IPS DF 4.7 (cell line): Measurements from ENCODE around the gene SEMA7A.

Experiments
- DNase-seq: peaks from one replicate; pipeline ENCODE4 v3.0.0-alpha.2; 2013; ENCODE audit warnings: low spot score; ENCODE audit errors: extremely low read depth

The SEMA7A gene

GRCh38 chr15:74451861-74452835 lies 18.4 kb upstream of the SEMA7A start:
- DNase-seq, result no peak

DNA sequence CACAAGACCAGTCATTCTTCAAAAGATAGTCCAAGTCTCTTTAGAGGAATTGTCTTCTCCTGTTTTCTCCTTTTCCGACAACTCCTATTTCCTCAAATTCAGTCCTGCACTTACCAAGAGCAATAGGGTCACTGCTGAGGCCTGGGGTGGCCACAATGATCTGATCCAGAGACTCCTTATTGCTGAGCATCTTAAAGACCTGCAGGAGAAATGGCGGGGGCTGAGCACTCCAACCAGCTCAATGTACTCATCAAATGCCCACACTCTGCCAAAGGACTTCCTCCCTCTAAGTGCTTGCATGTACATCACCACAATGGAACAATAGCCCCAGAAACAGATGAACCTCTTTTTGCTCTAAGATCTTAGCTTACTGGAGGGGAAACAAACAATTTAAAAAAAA lies 17.6 kb upstream of the SEMA7A start:
- no peak for DNase-seq

DNA sequence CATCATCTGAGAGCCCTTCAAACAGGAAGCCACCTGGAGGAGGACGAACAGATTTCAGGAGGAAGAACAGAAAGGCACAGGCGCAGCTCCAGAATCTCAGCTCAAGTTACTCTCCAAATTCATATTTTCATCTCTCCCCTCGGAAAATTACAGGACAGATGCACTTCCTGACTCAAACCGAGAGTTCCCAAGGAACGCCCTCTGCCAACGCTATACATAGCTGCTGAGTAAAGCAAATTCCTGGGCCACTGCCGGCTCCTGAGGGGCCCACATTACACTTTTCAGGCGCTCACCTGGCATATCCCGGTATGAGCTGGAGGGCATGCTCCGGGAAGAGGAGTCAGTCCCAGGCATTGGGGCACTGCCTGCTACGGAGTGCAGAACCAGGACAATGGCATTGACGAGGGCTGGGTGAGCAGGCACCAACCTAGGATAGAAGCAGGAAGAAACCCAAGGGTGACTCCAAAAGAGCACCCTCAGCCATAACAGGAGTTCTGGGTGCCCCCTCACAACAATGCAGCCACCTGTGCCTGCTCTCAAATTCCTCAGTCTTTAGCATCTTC lies 16.0 kb upstream of the SEMA7A start:
- DNase-seq, result no peak

DNA sequence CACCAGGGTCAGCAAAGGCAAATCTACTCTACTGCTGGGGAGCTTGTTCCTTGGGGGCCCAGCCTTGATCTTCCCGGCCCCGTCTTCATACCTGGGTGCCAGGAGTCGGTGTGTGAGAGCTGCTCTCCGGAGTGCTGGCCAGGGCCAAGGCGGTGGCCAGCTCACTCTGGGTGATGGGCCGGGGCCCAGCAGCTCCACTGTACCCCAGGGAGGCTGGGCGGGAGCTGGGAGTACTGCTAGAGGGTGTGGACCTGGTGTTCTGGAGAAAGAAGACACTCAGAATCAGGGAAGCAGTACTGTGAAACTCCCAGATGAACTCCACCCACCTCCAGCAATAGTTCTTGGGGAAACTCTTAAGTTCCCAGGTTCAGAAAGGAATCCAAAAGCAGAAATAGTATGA lies 15.3 kb upstream of the SEMA7A start:
- DNase-seq, result no peak

- DNase-seq, result no peak
Measured at GRCh38 chr15:74445816-74446763, 12.3 kb upstream of the SEMA7A start.

GRCh38 chr15:74444106-74445062 lies 10.6 kb upstream of the SEMA7A start:
- DNase-seq, result no peak

GRCh38 chr15:74443100-74443909 lies 9.5 kb upstream of the SEMA7A start:
- DNase-seq, result no peak

DNA sequence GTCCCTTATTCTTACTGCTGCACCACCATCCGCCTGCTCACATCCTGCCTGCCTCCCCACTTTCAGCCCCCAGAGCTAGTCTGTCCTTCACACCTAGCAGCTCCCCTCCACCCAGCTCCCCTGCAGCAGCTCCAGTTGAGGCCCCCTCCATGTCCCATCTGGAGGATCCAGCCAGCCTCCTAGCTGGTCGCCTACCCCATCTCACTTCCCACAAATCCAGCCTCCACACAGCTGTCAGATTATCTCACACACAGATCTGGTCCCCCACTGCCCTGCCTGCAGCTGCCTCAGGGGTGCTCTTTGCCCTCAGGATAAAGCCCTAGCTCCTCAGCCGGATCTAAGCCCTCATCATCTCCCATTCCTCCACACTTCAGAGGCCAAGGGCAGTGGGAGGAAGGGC lies 8.8 kb upstream of the SEMA7A start:
- DNase-seq, result no peak

- no peak for DNase-seq
Measured at GRCh38 chr15:74442063-74442462, 8.3 kb upstream of the SEMA7A start.

GRCh38 chr15:74441248-74441941 lies 7.6 kb upstream of the SEMA7A start:
- DNase-seq, result no peak

DNA sequence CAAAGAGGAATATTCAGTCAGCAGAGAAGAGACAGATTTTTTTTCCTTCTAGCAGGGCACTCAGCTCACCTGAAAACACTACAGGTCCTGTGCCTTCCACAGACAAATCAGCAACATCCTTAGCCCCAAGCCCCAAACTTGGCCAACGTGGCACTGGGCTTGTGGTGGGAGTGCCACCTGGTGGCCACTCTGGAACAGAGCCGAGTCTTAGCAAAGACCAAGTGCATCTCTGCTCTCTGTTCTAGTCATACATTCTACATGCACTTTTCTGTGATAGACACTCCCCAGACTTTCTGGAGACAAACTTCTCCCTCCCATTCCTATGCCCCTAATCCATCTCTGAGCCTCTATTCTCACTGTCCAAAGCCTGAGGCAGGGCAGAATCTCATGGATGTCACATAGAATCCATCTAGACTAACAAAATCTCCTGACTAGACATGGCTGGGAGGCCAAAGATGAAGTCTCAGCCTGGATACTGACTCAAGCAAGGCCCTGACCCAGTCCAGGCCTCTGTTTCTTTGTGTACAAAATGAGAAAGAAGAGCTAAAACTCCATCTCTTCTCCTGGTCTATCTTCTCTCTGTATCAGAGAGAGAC lies 5.1 kb upstream of the SEMA7A start:
- DNase-seq, result no peak

- no peak for DNase-seq
Measured at GRCh38 chr15:74438206-74438605, 4.4 kb upstream of the SEMA7A start.

- DNase-seq, result no peak
Measured at GRCh38 chr15:74434263-74435136, 742 bp upstream of the SEMA7A start.

- no peak for DNase-seq
Measured at GRCh38 chr15:74432968-74433591, 678 bp downstream of the SEMA7A start.

GRCh38 chr15:74432271-74432967 lies 1.3 kb downstream of the SEMA7A start:
- no peak for DNase-seq

DNA sequence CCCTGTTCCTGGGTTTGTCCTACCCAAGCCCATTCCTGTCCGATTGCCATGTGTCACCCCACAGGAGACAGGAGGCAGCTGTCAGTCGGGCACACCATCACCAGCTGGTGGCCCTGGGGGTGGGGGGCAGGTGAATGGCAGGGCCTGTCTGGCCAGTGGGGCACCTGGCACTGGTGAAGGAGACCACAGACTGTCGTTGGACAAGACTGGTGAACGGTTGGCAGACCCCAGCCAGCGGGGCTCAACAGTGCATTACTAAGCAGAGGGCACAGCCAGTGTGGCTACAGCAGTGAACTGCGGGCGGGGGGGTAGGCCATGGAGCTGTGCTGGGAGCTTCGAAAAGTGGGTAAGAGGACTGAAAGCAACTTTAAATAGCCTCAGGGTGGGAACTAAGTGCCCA lies 2.1 kb downstream of the SEMA7A start:
- no peak for DNase-seq

DNA sequence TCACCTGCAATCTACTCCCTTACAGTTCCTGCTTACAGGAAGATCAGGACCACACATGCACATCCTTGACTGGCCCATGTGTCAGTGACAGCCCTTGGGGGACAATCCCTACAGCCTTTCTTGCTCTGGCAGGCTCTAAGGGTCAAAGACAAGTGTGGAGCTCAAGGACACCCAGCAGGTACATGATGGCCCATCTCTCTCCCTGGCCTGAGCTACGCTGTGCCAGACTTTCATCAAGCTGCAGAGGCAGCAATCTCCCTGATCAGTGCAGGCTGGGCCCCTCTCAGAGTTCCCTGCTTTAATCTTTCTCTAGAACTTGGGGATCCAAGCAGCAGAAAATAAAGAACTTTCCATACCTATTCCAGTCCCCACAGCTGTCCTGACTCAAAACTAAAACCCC lies 2.6 kb downstream of the SEMA7A start:
- DNase-seq, result no peak
